Testis (tissue), 2 donors: ENCODE measurements around the gene SLC27A3.

Experiments
- CTCF ChIP-seq, 3 experiments: fragments of 450-650 bp in 2 of 3; fragments of 200-600 bp in 1 of 3; sonication (generic) in 1 of 3; IDR thresholded peaks; one replicate each; pipeline ENCODE4 v1.5.1; 2016 to 2019; ENCODE audit warnings: antibody characterized with exemption in 3 of 3, mild to moderate bottlenecking in 2 of 3, moderate library complexity in 1 of 3
- POLR2A ChIP-seq: fragments of 450-650 bp; IDR thresholded peaks from one replicate; pipeline ENCODE4 v1.6.1; 2017; ENCODE audit warnings: antibody characterized with exemption, mild to moderate bottlenecking, moderate library complexity

- no peak for TF ChIP-seq POLR2A
- TF ChIP-seq CTCF (IDR thresholded peaks at IDR 0.05), result no peak
Observed at GRCh38 chr1:153728305-153729066, 46.7 kb upstream of the SLC27A3 start.
